HEK293 (cell line): ENCODE data around the gene GDE1.

Source experiments
- HOXA7 ChIP-seq: sonication (generic); formaldehyde crosslinking; IDR thresholded peaks from 2 replicates; pipeline ENCODE4 v1.8.1; 2022; ENCODE audit warnings: missing genetic modification reagents, borderline replicate concordance
- OSR2 ChIP-seq: fragments of 450-650 bp; formaldehyde crosslinking; IDR thresholded peaks from 2 replicates; pipeline ENCODE4 v1.5.1; 2016; ENCODE audit warnings: missing biosample characterization, missing genetic modification characterization
- ZEB2 ChIP-seq: fragments of 450-650 bp; formaldehyde crosslinking; IDR thresholded peaks from 2 replicates; pipeline ENCODE4 v1.5.1; 2016; ENCODE audit warnings: missing biosample characterization, missing genetic modification characterization
- ZNF114 ChIP-seq: fragments of 450-650 bp; formaldehyde crosslinking; IDR thresholded peaks from 2 replicates; pipeline ENCODE4 v1.5.0; 2017; ENCODE audit warnings: missing biosample characterization, missing genetic modification characterization
- ZNF2 ChIP-seq: fragments of 450-650 bp; formaldehyde crosslinking; IDR thresholded peaks from 2 replicates; pipeline ENCODE4 v1.5.1; 2016; ENCODE audit warnings: missing biosample characterization, missing genetic modification characterization
- ZNF24 ChIP-seq: fragments of 450-650 bp; formaldehyde crosslinking; IDR thresholded peaks from 2 replicates; pipeline ENCODE4 v1.5.1; 2016; ENCODE audit warnings: missing biosample characterization, missing genetic modification characterization
- ZNF311 ChIP-seq: fragments of 450-650 bp; formaldehyde crosslinking; IDR thresholded peaks from 2 replicates; pipeline ENCODE4 v1.5.1; 2017; ENCODE audit warnings: missing biosample characterization, missing genetic modification characterization, borderline replicate concordance
- ZNF366 ChIP-seq: fragments of 450-650 bp; formaldehyde crosslinking; conservative IDR thresholded peaks from 2 replicates; pipeline ENCODE4 v1.5.1; 2016; ENCODE audit warnings: missing biosample characterization, missing genetic modification characterization
- ZNF398 ChIP-seq: fragments of 450-650 bp; formaldehyde crosslinking; IDR thresholded peaks from 2 replicates; pipeline ENCODE4 v1.5.1; 2017; ENCODE audit warnings: missing biosample characterization, missing genetic modification characterization
- ZNF426 ChIP-seq: fragments of 450-650 bp; formaldehyde crosslinking; IDR thresholded peaks from 2 replicates; pipeline ENCODE4 v1.5.1; 2017; ENCODE audit warnings: missing biosample characterization, missing genetic modification characterization, mild to moderate bottlenecking, inconsistent platforms, moderate library complexity
- ZNF544 ChIP-seq: fragments of 450-650 bp; formaldehyde crosslinking; IDR thresholded peaks from 2 replicates; pipeline ENCODE4 v1.5.0; 2017; ENCODE audit warnings: missing biosample characterization, missing genetic modification characterization
- ZNF692 ChIP-seq: fragments of 450-650 bp; formaldehyde crosslinking; IDR thresholded peaks from 2 replicates; pipeline ENCODE4 v1.5.1; 2016; ENCODE audit warnings: missing biosample characterization, missing genetic modification characterization
- ZNF776 ChIP-seq: fragments of 450-650 bp; formaldehyde crosslinking; IDR thresholded peaks from 2 replicates; pipeline ENCODE4 v1.5.0; 2017; ENCODE audit warnings: missing biosample characterization, missing genetic modification characterization, borderline replicate concordance
- ZSCAN30 ChIP-seq: fragments of 450-650 bp; IDR thresholded peaks from 2 replicates; pipeline ENCODE4 v1.5.1; 2018; ENCODE audit warnings: missing biosample characterization, mild to moderate bottlenecking, missing genetic modification characterization, moderate library complexity
- ZSCAN5A ChIP-seq: fragments of 450-650 bp; formaldehyde crosslinking; IDR thresholded peaks from 2 replicates; pipeline ENCODE4 v1.5.1; 2016; ENCODE audit warnings: missing biosample characterization, missing genetic modification characterization
- TF ChIP-seq, protein P1 (sequence below): fragments of 450-650 bp; formaldehyde crosslinking; IDR thresholded peaks from 2 replicates; pipeline ENCODE4 v1.5.1; 2017; ENCODE audit warnings: missing biosample characterization, missing genetic modification characterization
- TF ChIP-seq, protein P2 (sequence below): fragments of 450-650 bp; formaldehyde crosslinking; IDR thresholded peaks from 2 replicates; pipeline ENCODE4 v1.5.1; 2016; ENCODE audit warnings: missing biosample characterization, missing genetic modification characterization
- TF ChIP-seq, protein P3 (sequence below): fragments of 450-650 bp; formaldehyde crosslinking; IDR thresholded peaks from 2 replicates; pipeline ENCODE4 v1.5.1; 2016; ENCODE audit warnings: missing biosample characterization, missing genetic modification characterization
- TF ChIP-seq, protein P4 (sequence below): fragments of 450-650 bp; formaldehyde crosslinking; IDR thresholded peaks from 2 replicates; pipeline ENCODE4 v1.5.1; 2016; ENCODE audit warnings: missing biosample characterization, missing genetic modification characterization

The GDE1 gene

DNA sequence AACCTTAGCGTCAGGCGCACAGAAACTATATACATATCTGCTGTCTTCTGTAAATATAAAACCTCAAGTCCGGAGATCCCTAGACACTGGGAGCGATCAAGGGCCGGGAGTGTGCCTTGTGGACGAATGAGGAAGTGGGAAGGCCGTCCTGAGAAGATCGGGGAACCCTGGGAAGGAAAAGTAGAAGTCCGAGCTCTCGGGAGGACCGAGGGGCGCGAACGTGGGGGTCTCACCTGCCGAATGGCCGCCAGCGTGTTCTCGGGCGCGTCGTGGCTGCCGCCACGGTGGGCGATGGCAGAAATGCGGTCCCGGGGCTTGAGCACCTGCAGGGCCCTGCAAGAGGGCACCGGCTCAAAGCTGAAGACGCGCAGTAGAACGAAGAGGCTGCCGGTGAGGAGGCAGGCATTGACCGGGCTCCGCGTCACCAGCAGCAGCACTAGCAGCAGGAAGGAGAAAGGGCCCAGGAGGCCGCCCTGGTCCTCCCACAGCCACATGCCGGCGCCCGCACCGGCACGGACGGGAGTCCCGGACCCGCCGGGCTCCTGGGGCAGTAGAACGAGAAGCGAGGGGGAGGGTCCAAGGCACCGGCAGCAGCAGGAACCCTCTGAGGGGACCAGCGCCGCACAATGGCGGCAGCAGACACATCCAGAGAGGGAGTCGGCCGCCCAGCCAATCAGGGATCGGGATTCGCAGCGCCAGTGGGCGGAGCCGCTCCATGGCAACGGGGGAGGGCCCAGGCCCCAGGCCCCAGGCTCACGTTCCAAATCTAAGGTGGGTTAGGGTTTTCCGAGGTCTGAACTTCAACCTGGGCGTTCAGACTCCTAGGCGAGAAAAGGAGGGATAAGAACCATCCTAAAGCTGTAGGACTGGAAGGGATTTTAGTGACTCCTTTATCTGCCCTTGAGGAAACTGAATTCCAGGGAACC lies at the start of gene GDE1 (continued):
- TF ChIP-seq ZSCAN5A (0 out of 2 replicates have a peak, but pooled peaks have one; percentile 51), ZNF2 (tag by site-specific recombination) (peak; percentile 68; the same call in 1 of the 2 replicates), ZNF544 (tag by site-specific recombination) (no peak), ZNF398 (tag by site-specific recombination) (peak; percentile 93), ZNF114 (tag by site-specific recombination) (no peak), OSR2 (tag by site-specific recombination) (peak; percentile 84), ZNF311 (no peak), ZNF24 (tag by site-specific recombination) (no peak), ZEB2 (tag by site-specific recombination) (peak; percentile 86; the same call in 1 of the 2 replicates), ZSCAN30 (peak; percentile 79; the same call in 1 of the 2 replicates), ZNF692 (peak; percentile 72), ZNF776 (tag by site-specific recombination) (no peak), ZNF426 (tag by site-specific recombination) (no peak), HOXA7 (no peak), ZNF366 (peak; percentile 24; the same call in 1 of the 2 replicates)
- TF ChIP-seq, protein P1, sequence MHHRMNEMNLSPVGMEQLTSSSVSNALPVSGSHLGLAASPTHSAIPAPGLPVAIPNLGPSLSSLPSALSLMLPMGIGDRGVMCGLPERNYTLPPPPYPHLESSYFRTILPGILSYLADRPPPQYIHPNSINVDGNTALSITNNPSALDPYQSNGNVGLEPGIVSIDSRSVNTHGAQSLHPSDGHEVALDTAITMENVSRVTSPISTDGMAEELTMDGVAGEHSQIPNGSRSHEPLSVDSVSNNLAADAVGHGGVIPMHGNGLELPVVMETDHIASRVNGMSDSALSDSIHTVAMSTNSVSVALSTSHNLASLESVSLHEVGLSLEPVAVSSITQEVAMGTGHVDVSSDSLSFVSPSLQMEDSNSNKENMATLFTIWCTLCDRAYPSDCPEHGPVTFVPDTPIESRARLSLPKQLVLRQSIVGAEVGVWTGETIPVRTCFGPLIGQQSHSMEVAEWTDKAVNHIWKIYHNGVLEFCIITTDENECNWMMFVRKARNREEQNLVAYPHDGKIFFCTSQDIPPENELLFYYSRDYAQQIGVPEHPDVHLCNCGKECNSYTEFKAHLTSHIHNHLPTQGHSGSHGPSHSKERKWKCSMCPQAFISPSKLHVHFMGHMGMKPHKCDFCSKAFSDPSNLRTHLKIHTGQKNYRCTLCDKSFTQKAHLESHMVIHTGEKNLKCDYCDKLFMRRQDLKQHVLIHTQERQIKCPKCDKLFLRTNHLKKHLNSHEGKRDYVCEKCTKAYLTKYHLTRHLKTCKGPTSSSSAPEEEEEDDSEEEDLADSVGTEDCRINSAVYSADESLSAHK: no peak
- TF ChIP-seq, protein P2, sequence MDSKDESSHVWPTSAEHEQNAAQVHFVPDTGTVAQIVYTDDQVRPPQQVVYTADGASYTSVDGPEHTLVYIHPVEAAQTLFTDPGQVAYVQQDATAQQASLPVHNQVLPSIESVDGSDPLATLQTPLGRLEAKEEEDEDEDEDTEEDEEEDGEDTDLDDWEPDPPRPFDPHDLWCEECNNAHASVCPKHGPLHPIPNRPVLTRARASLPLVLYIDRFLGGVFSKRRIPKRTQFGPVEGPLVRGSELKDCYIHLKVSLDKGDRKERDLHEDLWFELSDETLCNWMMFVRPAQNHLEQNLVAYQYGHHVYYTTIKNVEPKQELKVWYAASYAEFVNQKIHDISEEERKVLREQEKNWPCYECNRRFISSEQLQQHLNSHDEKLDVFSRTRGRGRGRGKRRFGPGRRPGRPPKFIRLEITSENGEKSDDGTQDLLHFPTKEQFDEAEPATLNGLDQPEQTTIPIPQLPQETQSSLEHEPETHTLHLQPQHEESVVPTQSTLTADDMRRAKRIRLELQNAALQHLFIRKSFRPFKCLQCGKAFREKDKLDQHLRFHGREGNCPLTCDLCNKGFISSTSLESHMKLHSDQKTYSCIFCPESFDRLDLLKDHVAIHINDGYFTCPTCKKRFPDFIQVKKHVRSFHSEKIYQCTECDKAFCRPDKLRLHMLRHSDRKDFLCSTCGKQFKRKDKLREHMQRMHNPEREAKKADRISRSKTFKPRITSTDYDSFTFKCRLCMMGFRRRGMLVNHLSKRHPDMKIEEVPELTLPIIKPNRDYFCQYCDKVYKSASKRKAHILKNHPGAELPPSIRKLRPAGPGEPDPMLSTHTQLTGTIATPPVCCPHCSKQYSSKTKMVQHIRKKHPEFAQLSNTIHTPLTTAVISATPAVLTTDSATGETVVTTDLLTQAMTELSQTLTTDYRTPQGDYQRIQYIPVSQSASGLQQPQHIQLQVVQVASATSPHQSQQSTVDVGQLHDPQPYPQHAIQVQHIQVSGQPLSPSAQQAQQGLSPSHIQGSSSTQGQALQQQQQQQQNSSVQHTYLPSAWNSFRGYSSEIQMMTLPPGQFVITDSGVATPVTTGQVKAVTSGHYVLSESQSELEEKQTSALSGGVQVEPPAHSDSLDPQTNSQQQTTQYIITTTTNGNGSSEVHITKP: peak; percentile 77
- TF ChIP-seq, protein P3, sequence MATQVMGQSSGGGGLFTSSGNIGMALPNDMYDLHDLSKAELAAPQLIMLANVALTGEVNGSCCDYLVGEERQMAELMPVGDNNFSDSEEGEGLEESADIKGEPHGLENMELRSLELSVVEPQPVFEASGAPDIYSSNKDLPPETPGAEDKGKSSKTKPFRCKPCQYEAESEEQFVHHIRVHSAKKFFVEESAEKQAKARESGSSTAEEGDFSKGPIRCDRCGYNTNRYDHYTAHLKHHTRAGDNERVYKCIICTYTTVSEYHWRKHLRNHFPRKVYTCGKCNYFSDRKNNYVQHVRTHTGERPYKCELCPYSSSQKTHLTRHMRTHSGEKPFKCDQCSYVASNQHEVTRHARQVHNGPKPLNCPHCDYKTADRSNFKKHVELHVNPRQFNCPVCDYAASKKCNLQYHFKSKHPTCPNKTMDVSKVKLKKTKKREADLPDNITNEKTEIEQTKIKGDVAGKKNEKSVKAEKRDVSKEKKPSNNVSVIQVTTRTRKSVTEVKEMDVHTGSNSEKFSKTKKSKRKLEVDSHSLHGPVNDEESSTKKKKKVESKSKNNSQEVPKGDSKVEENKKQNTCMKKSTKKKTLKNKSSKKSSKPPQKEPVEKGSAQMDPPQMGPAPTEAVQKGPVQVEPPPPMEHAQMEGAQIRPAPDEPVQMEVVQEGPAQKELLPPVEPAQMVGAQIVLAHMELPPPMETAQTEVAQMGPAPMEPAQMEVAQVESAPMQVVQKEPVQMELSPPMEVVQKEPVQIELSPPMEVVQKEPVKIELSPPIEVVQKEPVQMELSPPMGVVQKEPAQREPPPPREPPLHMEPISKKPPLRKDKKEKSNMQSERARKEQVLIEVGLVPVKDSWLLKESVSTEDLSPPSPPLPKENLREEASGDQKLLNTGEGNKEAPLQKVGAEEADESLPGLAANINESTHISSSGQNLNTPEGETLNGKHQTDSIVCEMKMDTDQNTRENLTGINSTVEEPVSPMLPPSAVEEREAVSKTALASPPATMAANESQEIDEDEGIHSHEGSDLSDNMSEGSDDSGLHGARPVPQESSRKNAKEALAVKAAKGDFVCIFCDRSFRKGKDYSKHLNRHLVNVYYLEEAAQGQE: 0 out of 2 replicates have a peak, but pooled peaks have one; percentile 11
- TF ChIP-seq, protein P4, sequence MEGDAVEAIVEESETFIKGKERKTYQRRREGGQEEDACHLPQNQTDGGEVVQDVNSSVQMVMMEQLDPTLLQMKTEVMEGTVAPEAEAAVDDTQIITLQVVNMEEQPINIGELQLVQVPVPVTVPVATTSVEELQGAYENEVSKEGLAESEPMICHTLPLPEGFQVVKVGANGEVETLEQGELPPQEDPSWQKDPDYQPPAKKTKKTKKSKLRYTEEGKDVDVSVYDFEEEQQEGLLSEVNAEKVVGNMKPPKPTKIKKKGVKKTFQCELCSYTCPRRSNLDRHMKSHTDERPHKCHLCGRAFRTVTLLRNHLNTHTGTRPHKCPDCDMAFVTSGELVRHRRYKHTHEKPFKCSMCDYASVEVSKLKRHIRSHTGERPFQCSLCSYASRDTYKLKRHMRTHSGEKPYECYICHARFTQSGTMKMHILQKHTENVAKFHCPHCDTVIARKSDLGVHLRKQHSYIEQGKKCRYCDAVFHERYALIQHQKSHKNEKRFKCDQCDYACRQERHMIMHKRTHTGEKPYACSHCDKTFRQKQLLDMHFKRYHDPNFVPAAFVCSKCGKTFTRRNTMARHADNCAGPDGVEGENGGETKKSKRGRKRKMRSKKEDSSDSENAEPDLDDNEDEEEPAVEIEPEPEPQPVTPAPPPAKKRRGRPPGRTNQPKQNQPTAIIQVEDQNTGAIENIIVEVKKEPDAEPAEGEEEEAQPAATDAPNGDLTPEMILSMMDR (tag by site-specific recombination): peak; percentile 91
